MM.1S (cell line): ENCODE measurements around the gene LRPPRC.

Source experiments
- DNase-seq: peaks from one replicate; pipeline ENCODE4 v3.0.0-alpha.2; 2015
- H2AFZ ChIP-seq: fragments of 300-600 bp; sonication (generic); 2 replicates; pipeline ENCODE4 v1.6.0; 2016; ENCODE audit warnings: antibody characterized with exemption, low read length
- H3F3A ChIP-seq: fragments of 300-600 bp; sonication (generic); 2 replicates; pipeline ENCODE4 v1.6.1; 2016; ENCODE audit warnings: mild to moderate bottlenecking, antibody characterized with exemption, low read length, moderate library complexity, mixed read lengths; ENCODE audit not compliant: insufficient read depth
- H3K27ac ChIP-seq: fragments of 300-600 bp; sonication (generic); 2 replicates; pipeline ENCODE4 v1.5.1; 2016; ENCODE audit warnings: mild to moderate bottlenecking, low read length
- H3K27me3 ChIP-seq: fragments of 300-600 bp; sonication (generic); replicated peaks from 2 replicates; pipeline ENCODE4 v1.6.0; 2016; ENCODE audit warnings: low read length; ENCODE audit not compliant: insufficient read depth
- H3K36me3 ChIP-seq: fragments of 300-600 bp; sonication (generic); replicated peaks from 2 replicates; pipeline ENCODE4 v1.6.1; 2016; ENCODE audit warnings: mild to moderate bottlenecking, low read length, mixed read lengths; ENCODE audit not compliant: insufficient read depth
- H3K4me1 ChIP-seq: fragments of 300-600 bp; sonication (generic); 2 replicates; pipeline ENCODE4 v1.6.1; 2016; ENCODE audit warnings: low read length, mixed read lengths
- H3K4me2 ChIP-seq: fragments of 300-600 bp; sonication (generic); 2 replicates; pipeline ENCODE4 v1.6.0; 2016; ENCODE audit warnings: low read depth, low read length
- H3K4me3 ChIP-seq: fragments of 300-600 bp; sonication (generic); 2 replicates; pipeline ENCODE4 v1.5.1; 2016; ENCODE audit warnings: low read length, mixed read lengths
- H3K79me2 ChIP-seq: fragments of 300-600 bp; sonication (generic); 2 replicates; pipeline ENCODE4 v1.6.1; 2016; ENCODE audit warnings: mixed run types, low read length, mixed read lengths
- H3K9ac ChIP-seq: fragments of 300-600 bp; sonication (generic); 2 replicates; pipeline ENCODE4 v1.6.1; 2016; ENCODE audit warnings: low read length, mixed read lengths
- H3K9me2 ChIP-seq: fragments of 300-600 bp; sonication (generic); replicated peaks from 2 replicates; pipeline ENCODE4 v1.6.1; 2016; ENCODE audit warnings: mild to moderate bottlenecking, low read length, mixed read lengths; ENCODE audit not compliant: insufficient read depth
- H3K9me3 ChIP-seq: fragments of 300-600 bp; sonication (generic); replicated peaks from 2 replicates; pipeline ENCODE4 v1.6.1; 2016; ENCODE audit warnings: mild to moderate bottlenecking, low read length, mixed read lengths; ENCODE audit not compliant: insufficient read depth
- H4K20me1 ChIP-seq: fragments of 300-600 bp; sonication (generic); 2 replicates; pipeline ENCODE4 v1.6.1; 2016; ENCODE audit warnings: mild to moderate bottlenecking, low read length, moderate library complexity, mixed read lengths; ENCODE audit not compliant: insufficient read depth
- EZH2 ChIP-seq: fragments of 300-600 bp; sonication (generic); optimal IDR thresholded peaks from 2 replicates; pipeline ENCODE3; 2017; ENCODE audit warnings: low read depth, mild to moderate bottlenecking, antibody characterized with exemption, low read length, mixed read lengths
- EZH2phosphoT487 ChIP-seq: fragments of 300-600 bp; sonication (generic); IDR thresholded peaks from 2 replicates; pipeline ENCODE4 v1.6.1; 2018; ENCODE audit warnings: antibody characterized with exemption, low read length
- TF ChIP-seq, protein P1 (sequence below): fragments of 300-600 bp; sonication (generic); IDR thresholded peaks from 2 replicates; pipeline ENCODE4 v1.5.1; 2016; ENCODE audit warnings: antibody characterized with exemption, low read length, mixed read lengths

The LRPPRC gene

GRCh38 chr2:43855292-43855691 lies 140.5 kb downstream of the LRPPRC start:
- no peaks in the 10 kb centered on the region for H3K79me2 ChIP-seq
- H3K9me2 ChIP-seq, result no peaks in the 10 kb centered on the region
- no peak overlapping the region for H3K27ac ChIP-seq
- H3K4me2 ChIP-seq, result no peak overlapping the region
- no peaks in the 10 kb centered on the region for H3F3A ChIP-seq
- H3K27me3 ChIP-seq, result peaks cover 43% of the 10 kb centered on the region
- TF ChIP-seq, protein P1, sequence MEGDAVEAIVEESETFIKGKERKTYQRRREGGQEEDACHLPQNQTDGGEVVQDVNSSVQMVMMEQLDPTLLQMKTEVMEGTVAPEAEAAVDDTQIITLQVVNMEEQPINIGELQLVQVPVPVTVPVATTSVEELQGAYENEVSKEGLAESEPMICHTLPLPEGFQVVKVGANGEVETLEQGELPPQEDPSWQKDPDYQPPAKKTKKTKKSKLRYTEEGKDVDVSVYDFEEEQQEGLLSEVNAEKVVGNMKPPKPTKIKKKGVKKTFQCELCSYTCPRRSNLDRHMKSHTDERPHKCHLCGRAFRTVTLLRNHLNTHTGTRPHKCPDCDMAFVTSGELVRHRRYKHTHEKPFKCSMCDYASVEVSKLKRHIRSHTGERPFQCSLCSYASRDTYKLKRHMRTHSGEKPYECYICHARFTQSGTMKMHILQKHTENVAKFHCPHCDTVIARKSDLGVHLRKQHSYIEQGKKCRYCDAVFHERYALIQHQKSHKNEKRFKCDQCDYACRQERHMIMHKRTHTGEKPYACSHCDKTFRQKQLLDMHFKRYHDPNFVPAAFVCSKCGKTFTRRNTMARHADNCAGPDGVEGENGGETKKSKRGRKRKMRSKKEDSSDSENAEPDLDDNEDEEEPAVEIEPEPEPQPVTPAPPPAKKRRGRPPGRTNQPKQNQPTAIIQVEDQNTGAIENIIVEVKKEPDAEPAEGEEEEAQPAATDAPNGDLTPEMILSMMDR, result no peak
- TF ChIP-seq EZH2 (no peak), EZH2phosphoT487 (no peak)
- DNase-seq, result no peak
- no peak overlapping the region for H3K9ac ChIP-seq
- H3K4me3 ChIP-seq, result no peak overlapping the region
- H3K4me1 ChIP-seq, result no peaks in the 10 kb centered on the region
- no peaks in the 10 kb centered on the region for H3K36me3 ChIP-seq
- no peaks in the 10 kb centered on the region for H4K20me1 ChIP-seq
- no peak overlapping the region for H2AFZ ChIP-seq
- no peaks in the 10 kb centered on the region for H3K9me3 ChIP-seq

DNA sequence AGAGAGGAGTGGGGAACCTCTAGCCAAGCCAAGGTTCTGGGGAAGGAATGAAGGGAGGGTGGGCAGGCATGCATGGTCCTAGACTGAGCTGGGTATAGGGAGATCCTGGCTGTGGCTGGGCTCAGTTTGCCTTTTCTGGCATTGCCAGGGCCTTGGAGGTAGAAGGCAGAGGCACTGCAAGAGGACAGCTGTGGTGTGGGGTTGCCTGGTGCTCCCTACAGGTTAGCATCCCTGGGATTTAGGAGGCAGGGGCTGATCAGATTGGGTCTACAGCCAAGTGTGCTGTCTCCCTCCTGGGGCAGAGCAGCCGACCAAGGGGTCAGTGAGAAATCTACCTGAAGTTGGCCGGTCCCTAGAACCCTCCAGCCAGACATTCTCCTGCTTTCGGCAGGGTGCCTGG lies 141.1 kb downstream of the LRPPRC start:
- H3K9me2 ChIP-seq, result no peaks in the 10 kb centered on the region
- H4K20me1 ChIP-seq, result no peaks in the 10 kb centered on the region
- H3K27ac ChIP-seq, result no peak overlapping the region
- no peak overlapping the region for H3K4me2 ChIP-seq
- DNase-seq, result no peak
- TF ChIP-seq, protein P1, result no peak
- TF ChIP-seq EZH2 (no peak), EZH2phosphoT487 (no peak)
- no peaks in the 10 kb centered on the region for H3K9me3 ChIP-seq
- H3F3A ChIP-seq, result no peaks in the 10 kb centered on the region
- H3K27me3 ChIP-seq, result peaks cover 38% of the 10 kb centered on the region
- H2AFZ ChIP-seq, result no peak overlapping the region
- no peaks in the 10 kb centered on the region for H3K36me3 ChIP-seq
- no peaks in the 10 kb centered on the region for H3K79me2 ChIP-seq
- no peaks in the 10 kb centered on the region for H3K4me1 ChIP-seq
- H3K9ac ChIP-seq, result no peak overlapping the region
- H3K4me3 ChIP-seq, result no peak overlapping the region

- Histone ChIP-seq H3K4me2 (no peak overlapping the region), H3K4me1 (no peaks in the 10 kb centered on the region), H3K27me3 (peaks cover 36% of the 10 kb centered on the region), H4K20me1 (no peaks in the 10 kb centered on the region), H3K79me2 (no peaks in the 10 kb centered on the region), H3K4me3 (no peak overlapping the region), H3K27ac (no peak overlapping the region), H3K9ac (no peak overlapping the region), H3K9me3 (no peaks in the 10 kb centered on the region), H2AFZ (no peak overlapping the region), H3K36me3 (no peaks in the 10 kb centered on the region), H3F3A (no peaks in the 10 kb centered on the region), H3K9me2 (no peaks in the 10 kb centered on the region)
- DNase-seq, result no peak
- TF ChIP-seq, protein P1, result no peak
- TF ChIP-seq EZH2 (no peak), EZH2phosphoT487 (no peak)
Observed at GRCh38 chr2:43853141-43854081, 142.4 kb downstream of the LRPPRC start.
